ENCODE data around the gene SETD1A. TPM values are rescaled to one million over a fixed set of nuclear protein-coding genes. Genes with fewer than 3 reads are reported as not detected.

The SETD1A gene
- total and polyA plus RNA-seq, 2 of the 8 experiments (the other 6 are each of a cell fraction or from before 2014, with no cell fraction given): 4.8 to 29.0 TPM

GRCh38 chr16:31023627-31024226, 66.2 kb downstream of the SETD1A start (continued):
- TF ChIP-seq NRF1 (IDR thresholded peaks at IDR 0.05; ENCODE audit: low read depth, low read length): no peak

Measured in H1 (cell line).